Measurements from ENCODE around the gene PTPRN2. TPM values are rescaled to one million over a fixed set of nuclear protein-coding genes. Genes with fewer than 3 reads are reported as not detected.

The PTPRN2 gene
- polyA plus RNA-seq, 1 experiment: 0.31 TPM

- Histone ChIP-seq H3K4me3 (ENCODE audit: low read depth, low read length) (no peak overlapping the region), H3K27me3 (ENCODE audit: control insufficient read depth, insufficient read depth, low read length) (no peaks in the 10 kb centered on the region), H3K36me3 (ENCODE audit: control insufficient read depth, insufficient read depth, low read length) (no peaks in the 10 kb centered on the region)
- CTCF ChIA-PET: interaction anchor here (0.6 kb wide), 1 partner anchor 1212 kb away, joined by 3 read pairs; no protein-coding TSS in a partner anchor
- no peak for TF ChIP-seq CTCF (IDR thresholded peaks at IDR 0.05; ENCODE audit: insufficient read depth, low read depth, low read length)
- no peak for DNase-seq (ENCODE audit: low read depth)
- POLR2A ChIA-PET: no interaction called here
Measured at GRCh38 chr7:157799076-157799685, 788.4 kb downstream of the PTPRN2 start.

GRCh38 chr7:157797361-157797760 is 790.3 kb downstream of the PTPRN2 start:
- DNase-seq (ENCODE audit: low read depth): no peak
- no peak for TF ChIP-seq CTCF (IDR thresholded peaks at IDR 0.05; ENCODE audit: insufficient read depth, low read depth, low read length)
- Histone ChIP-seq H3K27me3 (ENCODE audit: control insufficient read depth, insufficient read depth, low read length) (no peaks in the 10 kb centered on the region), H3K4me3 (ENCODE audit: low read depth, low read length) (no peak overlapping the region), H3K36me3 (ENCODE audit: control insufficient read depth, insufficient read depth, low read length) (no peaks in the 10 kb centered on the region)
- ChIA-PET CTCF (no interaction called here), POLR2A (no interaction called here)

GRCh38 chr7:157796846-157797245 is 790.8 kb downstream of the PTPRN2 start:
- ChIA-PET POLR2A (no interaction called here), CTCF (no interaction called here)
- H3K4me3 ChIP-seq (ENCODE audit: low read depth, low read length): no peak overlapping the region
- H3K36me3 ChIP-seq (ENCODE audit: control insufficient read depth, insufficient read depth, low read length): no peaks in the 10 kb centered on the region
- no peaks in the 10 kb centered on the region for H3K27me3 ChIP-seq (ENCODE audit: control insufficient read depth, insufficient read depth, low read length)
- no peak for DNase-seq (ENCODE audit: low read depth)
- TF ChIP-seq CTCF (IDR thresholded peaks at IDR 0.05; ENCODE audit: insufficient read depth, low read depth, low read length): no peak

- H3K4me3 ChIP-seq (ENCODE audit: low read depth, low read length): no peak overlapping the region
- H3K27me3 ChIP-seq (ENCODE audit: control insufficient read depth, insufficient read depth, low read length): no peaks in the 10 kb centered on the region
- ChIA-PET POLR2A (no interaction called here), CTCF (no interaction called here)
- no peaks in the 10 kb centered on the region for H3K36me3 ChIP-seq (ENCODE audit: control insufficient read depth, insufficient read depth, low read length)
- no peak for TF ChIP-seq CTCF (IDR thresholded peaks at IDR 0.05; ENCODE audit: insufficient read depth, low read depth, low read length)
- no peak for DNase-seq (ENCODE audit: low read depth)
Measured at GRCh38 chr7:157795643-157796042, 792.0 kb downstream of the PTPRN2 start.

- no peak for DNase-seq (ENCODE audit: low read depth)
- no peaks in the 10 kb centered on the region for H3K27me3 ChIP-seq (ENCODE audit: control insufficient read depth, insufficient read depth, low read length)
- POLR2A ChIA-PET: no interaction called here
- no peak overlapping the region for H3K4me3 ChIP-seq (ENCODE audit: low read depth, low read length)
- TF ChIP-seq CTCF (IDR thresholded peaks at IDR 0.05; ENCODE audit: insufficient read depth, low read depth, low read length): no peak
- CTCF ChIA-PET: no interaction called here
- H3K36me3 ChIP-seq (ENCODE audit: control insufficient read depth, insufficient read depth, low read length): no peaks in the 10 kb centered on the region
Measured at GRCh38 chr7:157795199-157795598, 792.4 kb downstream of the PTPRN2 start.

Measured in BJ (cell line).